HepG2 (cell line): ENCODE measurements around the gene ZNF665. TPM values are rescaled to one million over a fixed set of nuclear protein-coding genes. Genes with fewer than 3 reads are reported as not detected.

ENCODE experiments used
- ATAC-seq: fragments of 200-7000 bp; cut with Tn5 transposase; 3 replicates; pipeline ENCODE4 v1.9.1; 2020; ENCODE audit warnings: mild to moderate bottlenecking, moderate library complexity
- BruUV-seq: library from RNA; stranded (reverse); fragments of 400-500 nt; replicated peaks from 2 replicates; lab custom pipeline; 2021; lab: Mats Ljungman, UMichigan
- CTCF ChIA-PET: fragments of 300-600 bp; formaldehyde crosslinking; extraction: SDS; loops from one replicate; lab custom pipeline; 2021; ENCODE audit warnings: low total read pairs, inconsistent platforms, low intra/inter-chr PET ratio; lab: Yijun Ruan, JAX
- POLR2A ChIA-PET: fragments of 350-600 bp; sonication (Branson Sonifier 250); formaldehyde crosslinking; loops from one replicate; lab custom pipeline; 2020; ENCODE audit warnings: antibody characterized with exemption, inconsistent platforms; lab: Yijun Ruan, JAX
- DNase-seq: peaks from one replicate; pipeline ENCODE4 v3.0.0-alpha.2; 2015; ENCODE audit warnings: low spot score
- FAIRE-seq: peaks from 3 replicates; lab custom pipeline; 2011; peaks lifted over from hg19 to GRCh38; lab: Jason Lieb, UNC
- H2AFZ ChIP-seq: one replicate; pipeline ENCODE4 v1.6.1; 2011; ENCODE audit warnings: low read length, inconsistent platforms
- H3K27ac ChIP-seq: fragments of 300-600 bp; 3 replicates; pipeline ENCODE4 v1.8.0; 2011; ENCODE audit warnings: mixed run types, mild to moderate bottlenecking, mixed read lengths, low read length, inconsistent platforms; ENCODE audit not compliant: insufficient read depth; ENCODE audit errors: extremely low read length
- H3K27me3 ChIP-seq, 2 experiments: fragments of 200-600 bp in 1 of 2; 2 replicates in 1 of 2; 3 replicates in 1 of 2; pipeline versions ENCODE4 v1.6.0 to v1.8.0; 2011; ENCODE audit warnings: low read length in 2 of 2, mild to moderate bottlenecking in 2 of 2, moderate library complexity in 2 of 2, inconsistent platforms in 1 of 2; ENCODE audit not compliant: insufficient read depth in 2 of 2, control insufficient read depth in 1 of 2
- H3K36me3 ChIP-seq, 2 experiments: fragments of 200-600 bp in 1 of 2; replicated peaks in 1 of 2; 2 replicates in 1 of 2; 3 replicates in 1 of 2; pipeline versions ENCODE4 v1.5.1 to v1.8.0; 2011; ENCODE audit warnings: low read length in 2 of 2, inconsistent platforms in 1 of 2; ENCODE audit not compliant: insufficient read depth in 2 of 2, control insufficient read depth in 1 of 2
- H3K4me1 ChIP-seq: 2 replicates; pipeline ENCODE4 v1.5.1; 2012; ENCODE audit warnings: low read length, inconsistent platforms; ENCODE audit not compliant: insufficient read depth
- H3K4me2 ChIP-seq: 2 replicates; pipeline ENCODE4 v1.6.0; 2011; ENCODE audit warnings: low read depth, low read length, inconsistent platforms
- H3K4me3 ChIP-seq, 3 experiments: fragments of 200-600 bp in 1 of 3; sonication (generic), shearing (Covaris generic) in 1 of 3; replicated peaks in 1 of 3; 2 replicates each; pipeline ENCODE4 v1.5.1; 2011 to 2016; ENCODE audit warnings: low read length in 3 of 3, inconsistent platforms in 2 of 3, low read depth in 2 of 3, mild to moderate bottlenecking in 2 of 3, control low read depth in 1 of 3, mixed read lengths in 1 of 3; ENCODE audit not compliant: insufficient read depth in 1 of 3
- H3K79me2 ChIP-seq: one replicate; pipeline ENCODE4 v1.6.1; 2011; ENCODE audit warnings: low read length, inconsistent platforms; ENCODE audit not compliant: insufficient read depth
- H3K9ac ChIP-seq: 2 replicates; pipeline ENCODE4 v1.6.0; 2011; ENCODE audit warnings: mild to moderate bottlenecking, low read depth, low read length, inconsistent platforms; ENCODE audit not compliant: insufficient read depth
- H3K9me3 ChIP-seq: 2 replicates; pipeline ENCODE4 v1.5.1; 2012; ENCODE audit warnings: mild to moderate bottlenecking, low read length
- H4K20me1 ChIP-seq: 2 replicates; pipeline ENCODE4 v1.6.0; 2011; ENCODE audit warnings: inconsistent platforms, mild to moderate bottlenecking, low read length, moderate library complexity; ENCODE audit not compliant: insufficient read depth
- ATF4 ChIP-seq, 2 experiments: fragments of 450-650 bp in 1 of 2; sonication (generic) in 1 of 2; formaldehyde crosslinking; IDR thresholded peaks; 2 replicates each; pipeline versions ENCODE4 v1.5.0 to v1.8.0; 2020 to 2022; ENCODE audit warnings: mild to moderate bottlenecking in 1 of 2, missing genetic modification reagents in 1 of 2
- CEBPB ChIP-seq: IDR thresholded peaks from 2 replicates; pipeline ENCODE4 v1.6.1; 2011; ENCODE audit warnings: low read depth, low read length, improper control_type of control experiment, borderline replicate concordance
- KMT2B ChIP-seq: IDR thresholded peaks from 2 replicates; pipeline ENCODE4 v1.6.1; 2016; ENCODE audit warnings: missing genetic modification reagents, missing compliant biosample characterization
- SRSF1 ChIP-seq: fragments of 200-400 bp; formaldehyde crosslinking; optimal IDR thresholded peaks from 2 replicates; pipeline ENCODE3; 2017; ENCODE audit warnings: mild to moderate bottlenecking, low read depth, low read length, moderate library complexity
- ZNF264 ChIP-seq: sonication (generic); formaldehyde crosslinking; IDR thresholded peaks from 2 replicates; pipeline ENCODE4 v1.4.0; 2020; ENCODE audit warnings: missing genetic modification reagents
- ZNF274 ChIP-seq: sonication (generic); formaldehyde crosslinking; IDR thresholded peaks from 2 replicates; pipeline ENCODE4 v1.5.1; 2020; ENCODE audit warnings: mild to moderate bottlenecking, missing genetic modification reagents
- ZNF460 ChIP-seq: sonication (generic); formaldehyde crosslinking; IDR thresholded peaks from 2 replicates; pipeline ENCODE4 v1.5.1; 2020; ENCODE audit warnings: missing genetic modification reagents, mild to moderate bottlenecking, borderline replicate concordance
- ZNF589 ChIP-seq: sonication (generic); formaldehyde crosslinking; conservative IDR thresholded peaks from 2 replicates; pipeline ENCODE4 v1.8.0; 2022; ENCODE audit warnings: mild to moderate bottlenecking, moderate library complexity, missing genetic modification reagents
- WGBS: methylation state at CpG from one replicate; pipeline ENCODE4 v1.1.6; 2017; ENCODE audit warnings: low lambda C conversion rate; 5-methylcytosine and 5-hydroxymethylcytosine counted together
- in situ Hi-C: cut with HindIII; loops from 2 replicates; pipeline ENCODE4 v1.10.0; 2017; ENCODE audit warnings: low pct_unique_long_range_greater_than_20kb; ENCODE audit not compliant: extremely low pct_ligation_motif_present
- intact Hi-C: fragments of 100-400 bp; cut with micrococcal nuclease; formaldehyde crosslinking; loops from one replicate; pipeline ENCODE4 v1.10.0; 2022; ENCODE audit not compliant: unreplicated experiment
- polyA plus RNA-seq, 8 experiments: library from polyadenylated mRNA; depleted of rRNA in 3 of 8; stranded (reverse) in 7 of 8; unstranded in 1 of 8; fragments of >200 nt; fragmentation: Illumina TruSeq in 4 of 8; extraction: Trizol in 4 of 8; gene quantifications; 2 replicates each; pipeline versions ENCODE4 v1.2.1 to v1.2.3, GENCODE V29; 2011 to 2016; ENCODE audit warnings: low read depth in 4 of 8, missing spikeins in 1 of 8, mixed read lengths in 1 of 8; ENCODE audit not compliant: insufficient read depth in 1 of 8
- total RNA-seq, 5 experiments: library from RNA; depleted of rRNA; stranded (reverse); fragments of >200 nt; fragmentation: Illumina TruSeq; extraction: Trizol; gene quantifications; 2 replicates each; pipeline ENCODE4 v1.2.3, GENCODE V29; 2016; ENCODE audit warnings: low read depth in 1 of 5
- TF ChIP-seq, protein P1 (sequence below): sonication (generic); formaldehyde crosslinking; IDR thresholded peaks from 2 replicates; pipeline ENCODE4 v1.5.0; 2020; ENCODE audit warnings: missing genetic modification reagents, mild to moderate bottlenecking, borderline replicate concordance

Gene ZNF665
- total and polyA plus RNA-seq, 2 of the 13 experiments (the other 11 are each of a cell fraction or from before 2014, with no cell fraction given), result 0.45 to 0.49 TPM

DNA sequence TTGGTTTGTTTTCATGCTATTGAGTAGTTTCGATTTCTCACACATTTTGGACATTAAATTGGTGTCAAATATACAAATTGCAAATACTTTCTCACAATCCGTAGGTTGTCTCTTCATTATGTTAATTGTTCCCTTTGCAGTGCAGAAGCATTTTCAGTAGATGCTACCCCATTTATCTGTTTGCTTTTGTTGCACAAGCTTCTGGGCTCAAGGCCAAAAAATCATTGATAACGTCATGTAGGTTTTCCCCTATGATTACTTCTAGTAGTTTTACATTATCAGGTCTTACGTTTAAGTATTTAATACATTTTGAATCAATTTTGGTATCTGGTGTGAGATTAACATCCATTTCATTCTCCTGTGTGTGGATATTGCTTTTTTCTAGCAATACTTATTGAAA lies 20.3 kb downstream of the ZNF665 start:
- Histone ChIP-seq H4K20me1 (no peaks in the 10 kb centered on the region), H3K27ac (no peak overlapping the region), H3K36me3 (no peaks in the 10 kb centered on the region), H3K4me3 (no peak overlapping the region), H3K4me1 (no peaks in the 10 kb centered on the region), H3K9me3 (peaks cover 71% of the 10 kb centered on the region), H2AFZ (no peak overlapping the region), H3K27me3 (no peaks in the 10 kb centered on the region), H3K9ac (no peak overlapping the region), H3K79me2 (no peaks in the 10 kb centered on the region), H3K4me2 (no peak overlapping the region)
- intact Hi-C loops, result no loop called here
- POLR2A ChIA-PET, result no interaction called here
- DNase-seq (peak; percentile 12), ATAC-seq (no peak), FAIRE-seq (no peak)
- CTCF ChIA-PET, result no interaction called here
- BruUV-seq, result no TSS peak
- WGBS, result 2% methylated on average over 4 of the region's 4 CpGs
- in situ Hi-C loops, result no loop called here
- TF ChIP-seq, protein P1, sequence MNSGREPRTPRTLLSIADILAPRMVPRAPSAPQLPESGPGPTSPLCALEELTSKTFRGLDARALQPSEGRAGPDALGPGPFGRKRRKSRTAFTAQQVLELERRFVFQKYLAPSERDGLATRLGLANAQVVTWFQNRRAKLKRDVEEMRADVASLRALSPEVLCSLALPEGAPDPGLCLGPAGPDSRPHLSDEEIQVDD (CRISPR knock-in tag), result no peak
- TF ChIP-seq KMT2B (CRISPR knock-in tag) (no peak), ZNF589 (no peak), CEBPB (peak; percentile 43; the same call in 1 of the 2 replicates), ATF4 (CRISPR knock-in tag; IDR thresholded peaks at IDR 0.05) (no peak), ZNF460 (CRISPR knock-in tag) (no peak), ZNF264 (CRISPR knock-in tag) (no peak)

DNA sequence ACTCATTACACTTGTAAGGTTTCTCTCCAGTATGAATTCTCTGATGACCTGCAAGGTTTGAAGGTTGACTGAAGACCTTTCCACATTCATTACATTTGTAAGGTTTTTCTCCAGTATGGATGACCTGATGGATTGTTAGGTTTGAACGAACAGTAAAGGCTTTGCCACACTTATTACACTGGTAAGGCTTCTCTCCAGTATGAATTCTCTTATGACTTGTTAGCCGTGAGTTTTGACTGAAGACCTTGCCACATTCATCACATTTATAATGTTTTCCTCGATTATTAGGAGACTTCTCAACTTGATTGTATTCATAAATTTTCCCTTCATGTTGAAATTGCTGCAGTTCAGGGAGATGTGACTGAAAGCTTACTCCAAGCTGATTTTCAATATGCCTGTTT lies 27.5 kb downstream of the ZNF665 start:
- ChIA-PET CTCF (no interaction called here), POLR2A (no interaction called here)

More for the DNA sequence above, 27.5 kb downstream of the ZNF665 start:
- H3K36me3 ChIP-seq, result no peaks in the 10 kb centered on the region
- no peak overlapping the region for H2AFZ ChIP-seq
- WGBS, result 3% methylated on average over 3 of the region's 3 CpGs
- H3K4me1 ChIP-seq, result no peaks in the 10 kb centered on the region
- H4K20me1 ChIP-seq, result no peaks in the 10 kb centered on the region
- H3K9ac ChIP-seq, result no peak overlapping the region
- no TSS peak for BruUV-seq
- no peak overlapping the region for H3K4me3 ChIP-seq
- FAIRE-seq (no peak), ATAC-seq (no peak), DNase-seq (no peak)
- intact Hi-C loops, result no loop called here
- no peaks in the 10 kb centered on the region for H3K79me2 ChIP-seq
- in situ Hi-C loops, result no loop called here
- no peaks in the 10 kb centered on the region for H3K27me3 ChIP-seq
- no peak overlapping the region for H3K27ac ChIP-seq
- H3K4me2 ChIP-seq, result no peak overlapping the region
- H3K9me3 ChIP-seq, result peaks cover 75% of the 10 kb centered on the region
- TF ChIP-seq SRSF1 (no peak), ZNF274 (CRISPR knock-in tag) (peak; percentile 62; the same call in 1 of the 2 replicates)
